Body of pancreas (tissue), 4 donors: Measurements from ENCODE around the gene DHRS12.

ENCODE experiments used
- POLR2A ChIP-seq, 3 donors: fragments of 450-650 bp; IDR thresholded peaks; one replicate each; pipeline ENCODE4 v1.6.1; 2016; ENCODE audit warnings: antibody characterized with exemption in 3 of 3, mild to moderate bottlenecking in 2 of 3
- TF ChIP-seq, protein P1 (sequence below), 7 experiments: fragments of 450-650 bp in 4 of 7; fragments of 200-600 bp in 3 of 7; sonication (generic) in 3 of 7; IDR thresholded peaks; one replicate each; pipeline ENCODE4 v1.5.1; 2016 to 2019; ENCODE audit warnings: antibody characterized with exemption in 7 of 7

DNA sequence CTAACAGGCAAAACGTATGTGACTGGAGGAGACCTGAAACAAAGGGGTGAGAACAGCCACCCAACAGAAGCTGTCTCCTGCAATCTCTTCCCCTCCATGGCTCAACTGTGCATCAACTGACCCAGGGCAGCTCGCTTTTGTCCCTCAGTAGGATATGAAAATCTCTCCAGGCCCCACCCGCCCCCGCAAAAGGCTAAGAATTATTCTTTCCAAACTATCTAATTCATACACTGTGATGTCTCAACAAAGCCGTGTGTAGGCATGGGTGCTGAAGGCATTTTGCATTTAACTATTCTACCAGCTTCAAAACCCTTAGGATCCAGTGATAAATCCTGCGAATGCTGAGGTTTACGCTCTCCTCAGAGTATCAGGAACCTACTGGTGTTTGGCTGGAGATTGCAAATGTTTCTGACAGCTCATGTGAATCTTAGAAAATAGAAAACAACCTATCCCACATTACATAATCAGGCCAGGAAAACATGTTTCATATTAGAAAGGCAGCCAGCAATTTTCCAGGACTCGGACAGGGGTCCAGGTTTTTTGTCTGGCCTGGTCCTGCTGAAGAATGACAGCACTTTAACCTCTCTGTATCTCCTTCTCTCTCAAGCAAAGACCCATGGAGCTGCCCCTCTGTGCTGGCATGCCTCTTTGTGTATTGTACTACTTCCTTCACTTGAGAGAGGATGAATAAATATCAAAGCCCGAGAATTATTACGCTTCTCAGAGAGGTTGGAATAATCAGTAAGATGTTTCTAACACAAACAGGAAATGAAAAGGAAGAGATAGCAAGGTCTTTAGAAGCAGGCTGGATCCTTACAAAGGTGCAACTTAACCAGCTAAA, 17.3 kb downstream of the DHRS12 start:
- TF ChIP-seq POLR2A (IDR thresholded peaks at IDR 0.05) = no peak
- TF ChIP-seq, protein P1, sequence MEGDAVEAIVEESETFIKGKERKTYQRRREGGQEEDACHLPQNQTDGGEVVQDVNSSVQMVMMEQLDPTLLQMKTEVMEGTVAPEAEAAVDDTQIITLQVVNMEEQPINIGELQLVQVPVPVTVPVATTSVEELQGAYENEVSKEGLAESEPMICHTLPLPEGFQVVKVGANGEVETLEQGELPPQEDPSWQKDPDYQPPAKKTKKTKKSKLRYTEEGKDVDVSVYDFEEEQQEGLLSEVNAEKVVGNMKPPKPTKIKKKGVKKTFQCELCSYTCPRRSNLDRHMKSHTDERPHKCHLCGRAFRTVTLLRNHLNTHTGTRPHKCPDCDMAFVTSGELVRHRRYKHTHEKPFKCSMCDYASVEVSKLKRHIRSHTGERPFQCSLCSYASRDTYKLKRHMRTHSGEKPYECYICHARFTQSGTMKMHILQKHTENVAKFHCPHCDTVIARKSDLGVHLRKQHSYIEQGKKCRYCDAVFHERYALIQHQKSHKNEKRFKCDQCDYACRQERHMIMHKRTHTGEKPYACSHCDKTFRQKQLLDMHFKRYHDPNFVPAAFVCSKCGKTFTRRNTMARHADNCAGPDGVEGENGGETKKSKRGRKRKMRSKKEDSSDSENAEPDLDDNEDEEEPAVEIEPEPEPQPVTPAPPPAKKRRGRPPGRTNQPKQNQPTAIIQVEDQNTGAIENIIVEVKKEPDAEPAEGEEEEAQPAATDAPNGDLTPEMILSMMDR (IDR thresholded peaks at IDR 0.05) = no peak
